Measurements from ENCODE around the gene NAT16. TPM values are rescaled to one million over a fixed set of nuclear protein-coding genes. Genes with fewer than 3 reads are reported as not detected.
A peak's percentile ranks its signal among the peaks of the same experiment; 100 is the strongest.

The NAT16 gene
- total RNA-seq, 1 donor from 2014 or later, result not detected

DNA sequence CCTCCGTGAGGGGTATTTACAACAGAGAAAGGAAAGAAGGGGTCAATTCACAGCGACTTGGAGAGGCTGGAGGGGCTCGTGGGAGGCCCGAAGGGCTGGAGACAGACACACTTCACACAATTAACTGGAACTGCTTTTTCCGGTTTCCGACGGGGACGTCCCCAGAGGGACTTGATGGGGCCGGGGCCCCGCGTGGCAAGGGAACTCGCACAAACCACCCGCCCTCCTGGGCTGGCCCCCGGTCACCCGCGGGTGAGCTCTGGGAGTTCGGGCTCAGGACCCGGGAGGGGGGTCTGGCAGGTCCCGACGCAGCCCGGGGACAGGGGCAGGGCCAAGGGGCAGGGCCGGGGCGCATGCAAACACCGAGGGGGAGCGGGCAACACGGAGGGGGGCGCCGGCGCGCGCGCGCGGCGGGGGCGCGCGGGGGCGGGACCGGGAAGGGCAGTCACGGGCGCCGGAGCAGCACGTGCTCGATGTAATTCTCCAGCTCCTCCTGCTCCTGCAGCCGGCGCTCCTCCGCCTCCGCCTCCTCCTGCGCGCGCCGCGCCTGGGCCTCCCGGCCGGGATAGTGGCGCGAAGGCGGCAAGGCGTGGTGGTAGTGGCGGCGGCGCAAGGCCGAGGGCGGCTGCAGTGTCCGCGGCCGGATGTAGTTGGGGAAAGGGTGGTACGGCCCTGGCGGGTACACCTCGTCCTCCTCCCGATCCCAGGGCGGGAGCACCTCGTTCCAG lies 17.4 kb downstream of the NAT16 start:
- Histone ChIP-seq H3K36me3 (ENCODE audit: control insufficient read depth, insufficient read depth, low read length) (peaks cover 2% of the 10 kb centered on the region), H3K4me3 (ENCODE audit: low read depth, low read length) (peak overlapping the region; percentile 44), H3K27me3 (ENCODE audit: control insufficient read depth, insufficient read depth, low read length) (peaks cover 24% of the 10 kb centered on the region)
- no peak for TF ChIP-seq CTCF (IDR thresholded peaks at IDR 0.05; ENCODE audit: insufficient read depth, low read length, poor library complexity, severe bottlenecking)
- no peak for DNase-seq (ENCODE audit: low read depth)

DNA sequence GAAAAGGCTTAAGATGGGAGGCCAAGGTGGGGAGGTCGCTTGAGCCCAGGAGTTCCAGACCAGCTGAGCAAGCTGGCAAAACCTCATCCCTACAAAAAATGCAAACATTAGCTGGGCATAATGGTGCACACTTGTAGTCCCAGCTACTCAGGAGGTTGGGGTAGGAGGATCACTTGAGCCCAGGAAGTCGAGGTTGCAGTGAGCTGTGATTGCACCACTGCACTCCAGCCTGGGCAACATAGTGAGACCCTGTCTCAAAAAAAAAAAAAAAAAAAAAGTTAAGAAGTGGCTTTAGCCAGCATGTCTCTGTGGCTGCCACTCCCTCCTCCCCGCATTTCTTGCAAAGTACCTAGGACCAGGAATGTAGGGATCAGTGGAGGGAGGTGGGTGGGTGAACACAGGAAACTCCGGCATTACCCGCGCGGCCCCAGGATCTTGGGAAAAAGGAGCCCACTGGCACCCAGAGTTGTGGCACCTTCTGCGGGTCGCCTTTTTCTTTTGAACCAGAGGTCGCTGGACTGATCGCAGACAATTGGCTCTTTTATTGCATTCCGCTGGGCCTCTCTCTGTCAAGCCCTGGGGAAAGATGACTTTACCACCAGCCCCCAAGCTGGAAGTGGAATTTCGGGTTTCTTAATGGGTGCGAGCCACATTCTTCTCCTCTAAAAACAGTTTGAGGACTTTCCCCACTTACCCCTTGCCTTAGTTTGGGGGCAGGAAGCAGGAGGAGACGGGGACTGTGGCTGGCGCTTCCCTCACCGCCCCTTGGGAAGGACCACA lies 18.2 kb downstream of the NAT16 start:
- no peak for DNase-seq (ENCODE audit: low read depth)
- H3K27me3 ChIP-seq (ENCODE audit: control insufficient read depth, insufficient read depth, low read length), result peaks cover 22% of the 10 kb centered on the region
- H3K4me3 ChIP-seq (ENCODE audit: low read depth, low read length), result no peak overlapping the region
- H3K36me3 ChIP-seq (ENCODE audit: control insufficient read depth, insufficient read depth, low read length), result peaks cover 2% of the 10 kb centered on the region
- no peak for TF ChIP-seq CTCF (IDR thresholded peaks at IDR 0.05; ENCODE audit: insufficient read depth, low read length, poor library complexity, severe bottlenecking)

DNA sequence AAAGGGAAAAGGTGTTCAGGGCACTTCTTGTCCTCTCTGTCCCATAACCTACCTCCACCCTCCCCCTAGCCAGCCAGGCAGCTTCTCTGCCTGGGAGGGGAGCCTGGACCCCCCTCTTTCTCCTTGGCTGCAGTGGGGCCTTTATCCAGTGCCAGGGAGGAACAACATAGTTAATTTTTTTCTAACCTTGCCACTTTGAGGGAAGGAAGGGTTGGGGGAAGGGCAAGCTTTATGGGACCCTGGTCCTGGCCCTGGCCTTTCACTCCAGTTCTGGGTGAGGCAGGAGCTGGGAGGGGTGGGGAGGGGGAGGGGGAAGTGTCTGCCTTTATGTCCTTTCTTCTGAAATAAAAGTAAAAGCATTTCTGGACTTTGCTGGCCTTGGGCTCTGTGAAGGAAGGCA lies 19.2 kb downstream of the NAT16 start:
- H3K4me3 ChIP-seq (ENCODE audit: low read depth, low read length), result no peak overlapping the region
- peaks cover 2% of the 10 kb centered on the region for H3K36me3 ChIP-seq (ENCODE audit: control insufficient read depth, insufficient read depth, low read length)
- no peak for DNase-seq (ENCODE audit: low read depth)
- no peak for TF ChIP-seq CTCF (IDR thresholded peaks at IDR 0.05; ENCODE audit: insufficient read depth, low read length, poor library complexity, severe bottlenecking)
- peaks cover 19% of the 10 kb centered on the region for H3K27me3 ChIP-seq (ENCODE audit: control insufficient read depth, insufficient read depth, low read length)

DNA sequence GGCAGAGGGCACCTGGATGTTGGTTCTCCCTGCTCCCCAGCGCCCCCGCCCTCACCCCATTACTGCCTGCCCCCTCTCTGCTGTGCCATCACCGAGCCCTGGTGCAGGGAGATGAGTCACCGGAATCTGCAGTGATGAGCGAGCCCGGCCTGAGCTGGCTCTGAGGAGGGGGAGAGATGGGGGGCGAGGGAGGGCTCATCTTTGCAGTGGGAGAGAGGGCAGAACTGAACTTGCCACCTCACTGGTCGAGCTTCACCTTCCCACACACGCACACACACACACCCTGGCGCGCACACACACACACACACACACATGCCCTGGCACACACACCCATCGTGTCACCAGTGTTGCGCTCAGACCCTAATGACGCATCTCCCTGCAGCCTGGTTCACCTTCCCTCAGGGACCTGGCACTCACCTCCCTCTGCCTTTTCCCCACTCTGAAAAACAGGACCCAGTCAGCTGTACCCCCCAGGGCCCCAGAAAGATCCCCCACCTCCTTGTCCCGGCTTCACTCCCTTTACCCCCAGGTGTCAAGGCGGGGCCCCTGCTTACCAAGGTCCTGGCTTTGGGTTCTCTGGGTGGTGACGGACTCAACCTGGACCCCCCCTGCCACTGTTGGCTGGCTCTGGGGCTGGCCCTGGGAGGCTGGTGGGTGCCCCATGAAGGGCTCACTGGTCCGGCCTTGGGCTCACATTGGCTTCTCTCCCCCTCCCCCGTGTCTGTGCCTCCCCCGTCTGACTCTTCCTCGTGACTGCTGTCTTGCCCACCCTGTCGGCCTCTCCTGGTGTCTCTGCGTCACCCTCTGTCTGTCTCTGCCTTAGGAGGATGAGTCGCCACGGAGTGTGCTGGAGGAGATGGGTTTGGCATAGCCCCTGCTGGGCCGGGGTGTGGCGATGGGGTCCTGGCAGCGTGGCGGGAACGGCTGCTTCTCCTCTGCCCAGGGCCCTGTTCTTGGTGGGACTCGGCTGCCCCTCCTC lies 20.1 kb downstream of the NAT16 start:
- H3K4me3 ChIP-seq (ENCODE audit: low read depth, low read length), result no peak overlapping the region
- no peak for DNase-seq (ENCODE audit: low read depth)
- TF ChIP-seq CTCF (IDR thresholded peaks at IDR 0.05; ENCODE audit: insufficient read depth, low read length, poor library complexity, severe bottlenecking), result no peak
- H3K36me3 ChIP-seq (ENCODE audit: control insufficient read depth, insufficient read depth, low read length), result peaks cover 2% of the 10 kb centered on the region
- H3K27me3 ChIP-seq (ENCODE audit: control insufficient read depth, insufficient read depth, low read length), result peaks cover 14% of the 10 kb centered on the region

- Histone ChIP-seq H3K4me3 (ENCODE audit: low read depth, low read length) (no peak overlapping the region), H3K27me3 (ENCODE audit: control insufficient read depth, insufficient read depth, low read length) (no peaks in the 10 kb centered on the region), H3K36me3 (ENCODE audit: control insufficient read depth, insufficient read depth, low read length) (peaks cover 2% of the 10 kb centered on the region)
- no peak for TF ChIP-seq CTCF (IDR thresholded peaks at IDR 0.05; ENCODE audit: insufficient read depth, low read length, poor library complexity, severe bottlenecking)
- DNase-seq (ENCODE audit: low read depth), result no peak
These were observed 23.1 kb downstream of the NAT16 start for GRCh38 chr7:101156866-101157589.
